ENCODE data around the gene PRLH. TPM values are rescaled to one million over a fixed set of nuclear protein-coding genes. Genes with fewer than 3 reads are reported as not detected.

Gene PRLH
- polyA plus RNA-seq, 2 of the 4 experiments (the other 2 are of a cell fraction): not detected

- ATAC-seq: peak; percentile 8 to 15; a peak in 1 of 6 replicates
- TF ChIP-seq BHLHE40 (IDR thresholded peaks at IDR 0.05; ENCODE audit: low read depth, low read length) (no peak), HOXB5 (CRISPR knock-in tag; IDR thresholded peaks at IDR 0.05) (no peak), MAZ (IDR thresholded peaks at IDR 0.05; ENCODE audit: borderline replicate concordance, low read depth, low read length) (no peak), FOSB (CRISPR knock-in tag; IDR thresholded peaks at IDR 0.05) (no peak), FOSL2 (IDR thresholded peaks at IDR 0.05) (no peak), FOSL2 (CRISPR knock-in tag; IDR thresholded peaks at IDR 0.05) (no peak), POLR2A (IDR thresholded peaks at IDR 0.05; ENCODE audit: low read length) (no peak), SREBF2 (IDR thresholded peaks at IDR 0.05) (no peak), CHD2 (IDR thresholded peaks at IDR 0.05; ENCODE audit: low read length, partially characterized antibody) (no peak), SMC3 (IDR thresholded peaks at IDR 0.05) (no peak), MAX (IDR thresholded peaks at IDR 0.05) (no peak), GATA3 (IDR thresholded peaks at IDR 0.05; ENCODE audit: borderline replicate concordance) (no peak)
- peak overlapping the region in 1 of 2 experiments; percentile 4; a peak in 1 of 6 replicates for H3K27ac ChIP-seq
- WGBS (ENCODE audit: missing lambda C conversion rate): 87% methylated on average over 13 of the region's 13 CpGs
- H3K4me2 ChIP-seq: no peak overlapping the region
- no peak for DNase-seq (ENCODE audit: low read depth in 1 of 2, low spot score in 1 of 2)
- ChIA-PET CTCF (interaction anchor here (0.8 kb wide), 2 partner anchors 25 kb away, joined by 3 to 4 read pairs; no protein-coding TSS in a partner anchor), POLR2A (no interaction called here)
- no peaks in the 10 kb centered on the region for H3K9me3 ChIP-seq
- no peak overlapping the region for H3K4me3 ChIP-seq
- FAIRE-seq: no peak
- H3K4me1 ChIP-seq: peaks cover 16% of the 10 kb centered on the region
Measured at GRCh38 chr2:237596520-237597195, 30.3 kb downstream of the PRLH start.

- FAIRE-seq: no peak
- DNase-seq (ENCODE audit: low read depth in 1 of 2, low spot score in 1 of 2): no peak
- WGBS (ENCODE audit: missing lambda C conversion rate): 84% methylated on average over 28 of the region's 29 CpGs
- no peaks in the 10 kb centered on the region for H3K9me3 ChIP-seq
- no peak overlapping the region for H3K27ac ChIP-seq
- POLR2A ChIA-PET: no interaction called here
- H3K4me2 ChIP-seq: no peak overlapping the region
- ATAC-seq: no peak
- H3K4me3 ChIP-seq: no peak overlapping the region
- CTCF ChIA-PET: interaction anchor here (0.6 to 0.8 kb wide), 2 partner anchors 25 to 795 kb away, joined by 3 to 4 read pairs; no protein-coding TSS in a partner anchor
- H3K4me1 ChIP-seq: peaks cover 16% of the 10 kb centered on the region
- TF ChIP-seq POLR2AphosphoS2 (conservative IDR thresholded peaks at IDR 0.05; ENCODE audit: low read length): no peak
- TF ChIP-seq EHF (CRISPR knock-in tag; IDR thresholded peaks at IDR 0.05): no peak
- no peak for TF ChIP-seq RNF2 (IDR thresholded peaks at IDR 0.05; ENCODE audit: borderline replicate concordance, low read depth)
- TF ChIP-seq NR3C1 (IDR thresholded peaks at IDR 0.05): no peak
- TF ChIP-seq MYC (IDR thresholded peaks at IDR 0.05; ENCODE audit: borderline replicate concordance, low read length): no peak
- TF ChIP-seq ZC3H11A (IDR thresholded peaks at IDR 0.05): no peak
- TF ChIP-seq, protein P1, sequence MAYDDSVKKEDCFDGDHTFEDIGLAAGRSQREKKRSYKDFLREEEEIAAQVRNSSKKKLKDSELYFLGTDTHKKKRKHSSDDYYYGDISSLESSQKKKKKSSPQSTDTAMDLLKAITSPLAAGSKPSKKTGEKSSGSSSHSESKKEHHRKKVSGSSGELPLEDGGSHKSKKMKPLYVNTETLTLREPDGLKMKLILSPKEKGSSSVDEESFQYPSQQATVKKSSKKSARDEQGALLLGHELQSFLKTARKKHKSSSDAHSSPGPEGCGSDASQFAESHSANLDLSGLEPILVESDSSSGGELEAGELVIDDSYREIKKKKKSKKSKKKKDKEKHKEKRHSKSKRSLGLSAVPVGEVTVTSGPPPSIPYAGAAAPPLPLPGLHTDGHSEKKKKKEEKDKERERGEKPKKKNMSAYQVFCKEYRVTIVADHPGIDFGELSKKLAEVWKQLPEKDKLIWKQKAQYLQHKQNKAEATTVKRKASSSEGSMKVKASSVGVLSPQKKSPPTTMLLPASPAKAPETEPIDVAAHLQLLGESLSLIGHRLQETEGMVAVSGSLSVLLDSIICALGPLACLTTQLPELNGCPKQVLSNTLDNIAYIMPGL (CRISPR knock-in tag; IDR thresholded peaks at IDR 0.05; ENCODE audit: borderline replicate concordance): no peak
- no peak for TF ChIP-seq USF2 (IDR thresholded peaks at IDR 0.05)
- TF ChIP-seq FOXS1 (CRISPR knock-in tag; IDR thresholded peaks at IDR 0.05): no peak
- no peak for TF ChIP-seq JUN (IDR thresholded peaks at IDR 0.05)
- TF ChIP-seq HEYL (CRISPR knock-in tag; IDR thresholded peaks at IDR 0.05): no peak
- no peak for TF ChIP-seq ZSCAN20 (CRISPR knock-in tag; IDR thresholded peaks at IDR 0.05)
- TF ChIP-seq, protein P2, sequence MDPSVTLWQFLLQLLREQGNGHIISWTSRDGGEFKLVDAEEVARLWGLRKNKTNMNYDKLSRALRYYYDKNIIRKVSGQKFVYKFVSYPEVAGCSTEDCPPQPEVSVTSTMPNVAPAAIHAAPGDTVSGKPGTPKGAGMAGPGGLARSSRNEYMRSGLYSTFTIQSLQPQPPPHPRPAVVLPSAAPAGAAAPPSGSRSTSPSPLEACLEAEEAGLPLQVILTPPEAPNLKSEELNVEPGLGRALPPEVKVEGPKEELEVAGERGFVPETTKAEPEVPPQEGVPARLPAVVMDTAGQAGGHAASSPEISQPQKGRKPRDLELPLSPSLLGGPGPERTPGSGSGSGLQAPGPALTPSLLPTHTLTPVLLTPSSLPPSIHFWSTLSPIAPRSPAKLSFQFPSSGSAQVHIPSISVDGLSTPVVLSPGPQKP (IDR thresholded peaks at IDR 0.05; ENCODE audit: low read depth, low read length): no peak
- TF ChIP-seq POLR2A (IDR thresholded peaks at IDR 0.05; ENCODE audit: low read length): no peak
- no peak for TF ChIP-seq RARB (CRISPR knock-in tag; IDR thresholded peaks at IDR 0.05)
- TF ChIP-seq, protein P3, sequence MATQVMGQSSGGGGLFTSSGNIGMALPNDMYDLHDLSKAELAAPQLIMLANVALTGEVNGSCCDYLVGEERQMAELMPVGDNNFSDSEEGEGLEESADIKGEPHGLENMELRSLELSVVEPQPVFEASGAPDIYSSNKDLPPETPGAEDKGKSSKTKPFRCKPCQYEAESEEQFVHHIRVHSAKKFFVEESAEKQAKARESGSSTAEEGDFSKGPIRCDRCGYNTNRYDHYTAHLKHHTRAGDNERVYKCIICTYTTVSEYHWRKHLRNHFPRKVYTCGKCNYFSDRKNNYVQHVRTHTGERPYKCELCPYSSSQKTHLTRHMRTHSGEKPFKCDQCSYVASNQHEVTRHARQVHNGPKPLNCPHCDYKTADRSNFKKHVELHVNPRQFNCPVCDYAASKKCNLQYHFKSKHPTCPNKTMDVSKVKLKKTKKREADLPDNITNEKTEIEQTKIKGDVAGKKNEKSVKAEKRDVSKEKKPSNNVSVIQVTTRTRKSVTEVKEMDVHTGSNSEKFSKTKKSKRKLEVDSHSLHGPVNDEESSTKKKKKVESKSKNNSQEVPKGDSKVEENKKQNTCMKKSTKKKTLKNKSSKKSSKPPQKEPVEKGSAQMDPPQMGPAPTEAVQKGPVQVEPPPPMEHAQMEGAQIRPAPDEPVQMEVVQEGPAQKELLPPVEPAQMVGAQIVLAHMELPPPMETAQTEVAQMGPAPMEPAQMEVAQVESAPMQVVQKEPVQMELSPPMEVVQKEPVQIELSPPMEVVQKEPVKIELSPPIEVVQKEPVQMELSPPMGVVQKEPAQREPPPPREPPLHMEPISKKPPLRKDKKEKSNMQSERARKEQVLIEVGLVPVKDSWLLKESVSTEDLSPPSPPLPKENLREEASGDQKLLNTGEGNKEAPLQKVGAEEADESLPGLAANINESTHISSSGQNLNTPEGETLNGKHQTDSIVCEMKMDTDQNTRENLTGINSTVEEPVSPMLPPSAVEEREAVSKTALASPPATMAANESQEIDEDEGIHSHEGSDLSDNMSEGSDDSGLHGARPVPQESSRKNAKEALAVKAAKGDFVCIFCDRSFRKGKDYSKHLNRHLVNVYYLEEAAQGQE (IDR thresholded peaks at IDR 0.05): no peak
- no peak for TF ChIP-seq ZNF302 (CRISPR knock-in tag; IDR thresholded peaks at IDR 0.05)
- TF ChIP-seq NFE2L2 (conservative IDR thresholded peaks at IDR 0.05; ENCODE audit: low read length): no peak
Measured at GRCh38 chr2:237597196-237598145, 31.1 kb downstream of the PRLH start.

All from A549 (cell line).